Mucosa of stomach (tissue), 1 donor: ENCODE data around the gene OXSR1.

Source experiments
- H3K27me3 ChIP-seq: one replicate; pipeline ENCODE4 v1.7.0; 2013; ENCODE audit warnings: mild to moderate bottlenecking, low read length; ENCODE audit not compliant: control insufficient read depth, insufficient read depth
- H3K36me3 ChIP-seq: one replicate; pipeline ENCODE4 v1.7.0; 2013; ENCODE audit warnings: low read length; ENCODE audit not compliant: control insufficient read depth, insufficient read depth
- H3K4me1 ChIP-seq: one replicate; pipeline ENCODE4 v1.7.0; 2013; ENCODE audit warnings: mild to moderate bottlenecking, low read length; ENCODE audit not compliant: control insufficient read depth, insufficient read depth
- H3K4me3 ChIP-seq: one replicate; pipeline ENCODE4 v1.7.0; 2013; ENCODE audit warnings: low read length
- H3K9ac ChIP-seq: one replicate; pipeline ENCODE4 v1.7.0; 2013; ENCODE audit warnings: mild to moderate bottlenecking, low read length, moderate library complexity
- H3K9me3 ChIP-seq: one replicate; pipeline ENCODE4 v1.7.0; 2013; ENCODE audit warnings: mild to moderate bottlenecking, low read length, moderate library complexity; ENCODE audit not compliant: control insufficient read depth
- donor health status: Pancreatic carcinoma.

Gene OXSR1

DNA sequence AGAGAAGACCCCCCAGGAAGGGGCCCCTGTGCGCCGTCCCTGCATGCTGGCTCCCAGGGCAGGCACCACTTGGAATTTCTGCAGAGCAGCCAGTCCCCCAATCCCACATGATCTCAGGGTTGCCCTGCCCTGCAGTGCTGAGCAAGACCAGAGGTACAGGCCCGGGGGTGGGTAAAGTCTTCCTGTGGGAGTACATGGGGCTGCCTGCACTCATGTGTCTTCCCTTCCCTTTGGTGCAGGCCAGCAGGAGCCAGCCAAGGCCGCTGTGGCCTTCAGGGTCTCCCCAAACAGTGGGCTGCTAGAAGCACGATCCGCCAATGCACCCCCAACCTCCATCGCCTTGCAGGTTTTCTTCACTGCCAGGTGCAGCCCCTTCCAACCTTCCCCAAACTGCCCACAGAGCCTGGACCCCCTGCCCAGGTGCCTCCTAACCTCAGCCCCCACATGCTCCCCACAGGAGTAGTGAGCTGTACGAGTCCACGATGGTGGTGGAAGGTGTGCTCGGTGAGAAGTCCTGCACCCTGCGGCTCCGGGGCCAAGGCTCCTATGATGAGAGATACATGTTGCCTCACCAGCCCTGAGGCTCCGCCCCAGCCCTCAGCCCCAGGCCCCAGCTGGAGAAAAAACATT is 43.4 kb upstream of the OXSR1 start:
- Histone ChIP-seq H3K4me1 (no peaks in the 10 kb centered on the region), H3K36me3 (peaks cover 23% of the 10 kb centered on the region), H3K9ac (no peak overlapping the region), H3K4me3 (no peak overlapping the region), H3K9me3 (no peaks in the 10 kb centered on the region), H3K27me3 (no peaks in the 10 kb centered on the region)

GRCh38 chr3:38122712-38123290 is 42.5 kb upstream of the OXSR1 start:
- Histone ChIP-seq H3K4me1 (no peaks in the 10 kb centered on the region), H3K9ac (no peak overlapping the region), H3K36me3 (peaks cover 32% of the 10 kb centered on the region), H3K27me3 (no peaks in the 10 kb centered on the region), H3K4me3 (no peak overlapping the region), H3K9me3 (no peaks in the 10 kb centered on the region)

- no peak overlapping the region for H3K4me3 ChIP-seq
Observed at GRCh38 chr3:38124324-38125122, 40.8 kb upstream of the OXSR1 start.

GRCh38 chr3:38125305-38126120 is 39.8 kb upstream of the OXSR1 start:
- Histone ChIP-seq H3K9ac (no peak overlapping the region), H3K4me1 (no peaks in the 10 kb centered on the region), H3K36me3 (peaks cover 40% of the 10 kb centered on the region), H3K27me3 (no peaks in the 10 kb centered on the region), H3K9me3 (no peaks in the 10 kb centered on the region), H3K4me3 (no peak overlapping the region)

More at GRCh38 chr3:38124324-38125122, 40.8 kb upstream of the OXSR1 start:
- H3K9me3 ChIP-seq, result no peaks in the 10 kb centered on the region
- no peaks in the 10 kb centered on the region for H3K27me3 ChIP-seq
- H3K4me1 ChIP-seq, result no peaks in the 10 kb centered on the region
- no peak overlapping the region for H3K9ac ChIP-seq
- peaks cover 36% of the 10 kb centered on the region for H3K36me3 ChIP-seq

- Histone ChIP-seq H3K9me3 (no peaks in the 10 kb centered on the region), H3K36me3 (peaks cover 48% of the 10 kb centered on the region), H3K9ac (no peak overlapping the region), H3K4me1 (no peaks in the 10 kb centered on the region), H3K27me3 (no peaks in the 10 kb centered on the region), H3K4me3 (no peak overlapping the region)
Observed at GRCh38 chr3:38126121-38126892, 39.0 kb upstream of the OXSR1 start.

DNA sequence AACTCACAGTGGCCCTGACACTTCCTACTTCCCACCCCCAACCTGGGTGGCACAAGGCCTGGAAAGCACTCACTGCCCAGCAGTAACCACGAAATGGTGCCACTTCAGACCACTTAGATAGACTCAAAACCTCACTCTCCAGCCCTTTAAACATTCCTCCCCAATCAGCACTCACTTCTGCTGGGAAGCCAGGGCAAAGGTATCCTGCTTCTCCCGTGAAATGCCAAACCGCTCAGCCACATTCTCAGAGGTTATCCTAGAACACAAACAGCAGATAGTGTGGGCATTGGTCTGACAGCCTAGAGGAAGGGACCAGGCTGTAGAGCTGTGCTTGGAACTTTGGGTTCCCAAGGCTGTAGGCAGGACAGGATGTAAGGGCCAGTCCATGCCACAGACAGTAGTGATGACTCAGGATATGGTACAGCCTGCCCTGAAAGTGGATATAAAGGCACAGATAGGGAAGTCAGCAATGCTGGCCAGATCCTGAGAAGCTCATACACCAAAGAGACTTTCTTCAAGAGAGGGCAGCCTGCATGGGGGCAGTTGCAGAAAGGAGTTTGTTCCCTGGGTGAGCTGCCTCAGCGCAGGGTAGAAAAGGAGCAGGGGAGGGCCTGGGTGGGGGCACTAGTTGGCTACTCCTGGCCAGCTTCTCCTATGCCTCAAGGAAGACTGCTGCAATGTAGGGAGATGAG is 37.6 kb upstream of the OXSR1 start:
- Histone ChIP-seq H3K9ac (no peak overlapping the region), H3K36me3 (peaks cover 56% of the 10 kb centered on the region), H3K9me3 (no peaks in the 10 kb centered on the region), H3K27me3 (no peaks in the 10 kb centered on the region), H3K4me1 (peaks cover 13% of the 10 kb centered on the region), H3K4me3 (no peak overlapping the region)

DNA sequence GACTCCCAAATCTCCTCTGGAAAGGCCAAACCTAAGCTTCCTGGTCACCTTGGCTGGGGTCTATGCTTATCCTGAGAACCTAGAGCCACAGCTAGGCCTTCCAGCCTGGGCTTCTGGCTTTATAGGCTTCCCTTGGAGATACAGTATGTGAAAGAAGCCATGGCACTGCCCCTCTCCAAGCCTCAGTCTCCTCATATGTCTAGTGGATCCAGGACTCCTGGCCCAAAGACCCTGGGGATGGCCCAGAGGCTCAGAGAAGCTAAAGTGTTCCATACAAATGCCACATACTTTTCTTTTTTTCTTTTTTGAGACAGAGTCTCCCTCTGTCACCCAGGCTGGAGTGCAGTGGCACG is 37.1 kb upstream of the OXSR1 start:
- no peak overlapping the region for H3K4me3 ChIP-seq
- H3K27me3 ChIP-seq, result no peaks in the 10 kb centered on the region
- H3K4me1 ChIP-seq, result peaks cover 18% of the 10 kb centered on the region

DNA sequence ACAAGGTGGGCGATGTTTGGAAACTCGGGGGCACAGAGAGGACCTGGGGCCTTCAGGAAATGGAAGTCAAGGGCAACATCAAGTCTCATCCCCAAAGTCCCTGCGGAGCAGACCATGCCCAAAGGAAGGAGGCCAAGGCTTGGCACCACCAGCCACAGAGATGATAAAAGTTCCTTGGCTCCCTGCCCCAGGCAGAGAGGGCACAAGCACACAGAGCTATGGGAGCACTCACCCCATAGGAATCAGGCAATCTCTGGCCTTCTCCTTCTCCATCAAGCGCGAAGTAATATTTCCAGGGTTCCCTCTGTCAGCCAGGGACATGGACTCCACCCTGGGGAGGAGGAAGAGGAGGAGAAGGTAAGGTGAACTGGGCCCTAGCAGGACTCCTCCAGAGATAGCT is 36.3 kb upstream of the OXSR1 start:
- Histone ChIP-seq H3K9ac (no peak overlapping the region), H3K36me3 (peaks cover 54% of the 10 kb centered on the region), H3K4me3 (no peak overlapping the region)

More for the DNA sequence above, 37.1 kb upstream of the OXSR1 start:
- H3K9ac ChIP-seq, result no peak overlapping the region
- no peaks in the 10 kb centered on the region for H3K9me3 ChIP-seq
- H3K36me3 ChIP-seq, result peaks cover 54% of the 10 kb centered on the region

DNA sequence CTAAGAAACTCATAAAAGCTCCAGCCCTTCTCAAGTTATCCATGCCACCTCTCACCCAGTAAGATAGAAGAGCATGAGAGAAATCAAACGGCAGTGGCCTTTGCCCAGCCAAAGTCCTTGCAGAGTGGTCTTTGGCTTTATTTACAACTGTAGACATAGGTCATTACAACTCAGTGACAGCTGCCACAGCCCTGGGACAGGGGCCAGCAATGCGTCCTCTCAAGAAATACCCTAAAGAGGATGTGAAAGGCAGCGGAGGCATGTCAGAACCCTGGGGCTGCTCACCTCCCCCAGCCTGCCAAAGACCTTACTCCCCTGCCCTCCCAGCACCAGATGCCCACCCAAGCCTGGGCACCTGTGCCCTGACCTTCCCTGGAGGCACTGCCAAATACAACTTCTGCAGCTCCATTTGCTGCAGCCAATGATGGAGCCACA is 34.7 kb upstream of the OXSR1 start:
- Histone ChIP-seq H3K27me3 (no peaks in the 10 kb centered on the region), H3K9me3 (no peaks in the 10 kb centered on the region), H3K4me3 (no peak overlapping the region), H3K9ac (no peak overlapping the region), H3K4me1 (peaks cover 29% of the 10 kb centered on the region), H3K36me3 (peaks cover 50% of the 10 kb centered on the region)

More for the DNA sequence above, 36.3 kb upstream of the OXSR1 start:
- peaks cover 26% of the 10 kb centered on the region for H3K4me1 ChIP-seq
- H3K9me3 ChIP-seq, result no peaks in the 10 kb centered on the region
- no peaks in the 10 kb centered on the region for H3K27me3 ChIP-seq

GRCh38 chr3:38131621-38132369 is 33.5 kb upstream of the OXSR1 start:
- no peak overlapping the region for H3K9ac ChIP-seq
- peaks cover 29% of the 10 kb centered on the region for H3K4me1 ChIP-seq
- no peaks in the 10 kb centered on the region for H3K9me3 ChIP-seq
- peaks cover 41% of the 10 kb centered on the region for H3K36me3 ChIP-seq
- no peaks in the 10 kb centered on the region for H3K27me3 ChIP-seq
- no peak overlapping the region for H3K4me3 ChIP-seq
